ENCODE data around the gene MUL1. TPM values are rescaled to one million over a fixed set of nuclear protein-coding genes. Genes with fewer than 3 reads are reported as not detected.

Gene MUL1, protein sequence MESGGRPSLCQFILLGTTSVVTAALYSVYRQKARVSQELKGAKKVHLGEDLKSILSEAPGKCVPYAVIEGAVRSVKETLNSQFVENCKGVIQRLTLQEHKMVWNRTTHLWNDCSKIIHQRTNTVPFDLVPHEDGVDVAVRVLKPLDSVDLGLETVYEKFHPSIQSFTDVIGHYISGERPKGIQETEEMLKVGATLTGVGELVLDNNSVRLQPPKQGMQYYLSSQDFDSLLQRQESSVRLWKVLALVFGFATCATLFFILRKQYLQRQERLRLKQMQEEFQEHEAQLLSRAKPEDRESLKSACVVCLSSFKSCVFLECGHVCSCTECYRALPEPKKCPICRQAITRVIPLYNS
- total RNA-seq (16.6 TPM), polyA plus RNA-seq (ENCODE audit: insufficient read depth in 1 of 8, insufficient read length in 8 of 8, low replicate concordance in 1 of 8) (10 to 100 TPM; 18.6 to 24.4 (median 21.2) TPM)
- long read RNA-seq, donor 1, partial matches to known transcripts, result 0 of 3 reads
- long read RNA-seq, donor 1, other reads (novel, unspliced or antisense), result 0 of 3 reads
- long read RNA-seq, donor 2, partial matches to known transcripts, result 0 of 1 reads
- long read RNA-seq, donor 2, other reads (novel, unspliced or antisense), result 0 of 1 reads
- long read RNA-seq, donor 3, transcript MUL1-201 (4 exons, 2,438 nt), result major isoform, 10 of 10 reads
- long read RNA-seq, donor 3, partial matches to known transcripts, result 0 of 10 reads
- long read RNA-seq, donor 3, other reads (novel, unspliced or antisense), result 0 of 10 reads
- long read RNA-seq, donor 4, transcript MUL1-201 (4 exons, 2,438 nt), result major isoform, 9 of 9 reads
- long read RNA-seq, donor 4, partial matches to known transcripts, result 0 of 9 reads
- long read RNA-seq, donor 4, other reads (novel, unspliced or antisense), result 0 of 9 reads
- long read RNA-seq, donor 5, transcript MUL1-201 (4 exons, 2,438 nt), result major isoform, 13 of 13 reads
- long read RNA-seq, donor 5, partial matches to known transcripts, result 0 of 13 reads
- long read RNA-seq, donor 5, other reads (novel, unspliced or antisense), result 0 of 13 reads
- long read RNA-seq, donor 6, transcript MUL1-201 (4 exons, 2,438 nt), result major isoform, 17 of 17 reads
- long read RNA-seq, donor 6, partial matches to known transcripts, result 0 of 17 reads
- long read RNA-seq, donor 6, other reads (novel, unspliced or antisense), result 0 of 17 reads
- long read RNA-seq, donor 7, transcript MUL1-201 (4 exons, 2,438 nt), result major isoform, 11 of 11 reads
- long read RNA-seq, donor 7, partial matches to known transcripts, result 0 of 11 reads
- long read RNA-seq, donor 7, other reads (novel, unspliced or antisense), result 0 of 11 reads
- long read RNA-seq, donor 8, partial matches to known transcripts, result 0 of 4 reads
- long read RNA-seq, donor 8, other reads (novel, unspliced or antisense), result 0 of 4 reads
- long read RNA-seq, donor 9, partial matches to known transcripts, result 0 of 4 reads
- long read RNA-seq, donor 9, other reads (novel, unspliced or antisense), result 0 of 4 reads
- long read RNA-seq, donor 10, transcript MUL1-201 (4 exons, 2,438 nt), result major isoform, 14 of 14 reads
- long read RNA-seq, donor 10, partial matches to known transcripts, result 0 of 14 reads
- long read RNA-seq, donor 10, other reads (novel, unspliced or antisense), result 0 of 14 reads
- long read RNA-seq, donor 11, transcript MUL1-201 (4 exons, 2,438 nt), result major isoform, 9 of 9 reads
- long read RNA-seq, donor 11, partial matches to known transcripts, result 0 of 9 reads
- long read RNA-seq, donor 11, other reads (novel, unspliced or antisense), result 0 of 9 reads

DNA sequence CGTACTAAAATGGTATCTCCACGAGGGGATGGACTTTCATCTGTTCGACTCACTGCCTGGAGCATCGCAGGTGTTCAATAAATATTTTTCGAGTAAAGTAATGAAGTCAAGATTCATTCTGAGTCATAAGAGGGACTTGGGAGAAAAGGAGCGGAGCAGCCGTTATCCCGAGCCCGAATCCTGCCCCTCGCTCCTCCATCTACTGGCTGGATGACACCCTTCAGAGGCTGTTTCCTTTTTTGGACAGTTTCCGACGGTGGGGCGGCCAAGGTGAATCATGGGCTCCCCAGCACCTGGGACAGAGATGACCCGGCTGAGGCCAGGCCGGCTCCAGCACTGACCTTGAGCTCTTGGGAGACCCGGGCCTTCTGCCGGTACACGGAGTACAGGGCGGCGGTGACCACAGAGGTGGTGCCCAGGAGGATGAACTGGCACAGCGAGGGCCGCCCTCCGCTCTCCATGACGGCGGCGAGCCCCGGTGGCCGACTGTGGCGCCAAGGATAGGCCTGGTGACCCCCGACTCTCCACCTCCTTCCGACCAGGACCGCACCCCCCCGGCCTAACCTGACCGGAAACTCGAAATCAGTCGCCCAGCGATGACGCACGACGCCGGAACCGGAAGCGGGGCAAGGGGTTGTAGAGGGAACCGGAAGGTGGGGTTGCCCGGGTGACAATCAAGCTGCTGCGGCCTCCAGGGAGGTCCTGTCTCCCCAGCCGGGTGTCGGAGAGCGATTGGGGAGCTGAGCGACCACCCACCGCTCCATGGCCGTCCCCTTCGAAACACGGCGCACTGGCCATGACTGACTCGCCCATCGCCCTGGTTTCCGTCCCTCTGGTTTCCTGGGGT lies at the start of gene MUL1:
Gene MUL1, minus strand, starts transcription at position 588 of the 847 bp plus-strand sequence. Its CDS starts 127 bp downstream, at position 461.
- under 1% methylated on average over 43 of the region's 58 CpGs for WGBS (ENCODE audit: insufficient coverage)
- Histone ChIP-seq H3K27ac (ENCODE audit: low read length) (peak within 1 kb of the TSS; percentile 80), H3K27me3 (ENCODE audit: control insufficient read depth, insufficient read depth, low read length) (peaks cover 3% of the 10 kb centered on the region), H3K36me3 (ENCODE audit: control insufficient read depth, insufficient read depth, low read length) (peaks cover 19% of the 10 kb centered on the region), H3K4me1 (ENCODE audit: control insufficient read depth, insufficient read depth, low read length) (peaks cover 11% of the 10 kb centered on the region), H3K9me3 (replicated peaks; ENCODE audit: control insufficient read depth, low read depth, low read length) (no peaks in the 10 kb centered on the region), H3K4me3 (ENCODE audit: low read length) (peak within 1 kb of the TSS; percentile 82)
- DNase-seq, result peak; percentile 98

DNA sequence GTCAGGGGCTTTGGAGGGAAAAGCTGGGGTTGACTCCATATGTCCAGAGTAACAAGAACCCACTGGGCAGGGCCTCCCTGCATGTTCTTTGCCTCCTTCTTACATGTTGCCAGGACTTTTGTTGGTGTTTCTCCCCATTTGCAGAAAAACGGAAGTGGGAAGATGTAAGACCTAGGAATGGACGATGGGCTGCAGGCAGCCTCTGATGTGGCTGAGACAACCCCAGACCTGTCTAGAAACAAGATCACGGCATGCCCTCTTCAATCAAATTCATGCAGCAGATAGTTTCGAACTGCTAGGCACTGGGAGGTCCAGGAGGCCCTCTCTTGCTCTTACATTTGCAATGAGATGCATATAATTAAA lies 47.8 kb upstream of the MUL1 start:
- 53% methylated on average over 2 of the region's 4 CpGs for WGBS (ENCODE audit: insufficient coverage)
- Histone ChIP-seq H3K4me3 (ENCODE audit: low read length) (no peak overlapping the region), H3K9me3 (replicated peaks; ENCODE audit: control insufficient read depth, low read depth, low read length) (no peaks in the 10 kb centered on the region), H3K27me3 (ENCODE audit: control insufficient read depth, insufficient read depth, low read length) (peaks cover 54% of the 10 kb centered on the region), H3K27ac (ENCODE audit: low read length) (no peak overlapping the region), H3K36me3 (ENCODE audit: control insufficient read depth, insufficient read depth, low read length) (no peaks in the 10 kb centered on the region), H3K4me1 (ENCODE audit: control insufficient read depth, insufficient read depth, low read length) (peaks cover 17% of the 10 kb centered on the region)
- no peak for DNase-seq

DNA sequence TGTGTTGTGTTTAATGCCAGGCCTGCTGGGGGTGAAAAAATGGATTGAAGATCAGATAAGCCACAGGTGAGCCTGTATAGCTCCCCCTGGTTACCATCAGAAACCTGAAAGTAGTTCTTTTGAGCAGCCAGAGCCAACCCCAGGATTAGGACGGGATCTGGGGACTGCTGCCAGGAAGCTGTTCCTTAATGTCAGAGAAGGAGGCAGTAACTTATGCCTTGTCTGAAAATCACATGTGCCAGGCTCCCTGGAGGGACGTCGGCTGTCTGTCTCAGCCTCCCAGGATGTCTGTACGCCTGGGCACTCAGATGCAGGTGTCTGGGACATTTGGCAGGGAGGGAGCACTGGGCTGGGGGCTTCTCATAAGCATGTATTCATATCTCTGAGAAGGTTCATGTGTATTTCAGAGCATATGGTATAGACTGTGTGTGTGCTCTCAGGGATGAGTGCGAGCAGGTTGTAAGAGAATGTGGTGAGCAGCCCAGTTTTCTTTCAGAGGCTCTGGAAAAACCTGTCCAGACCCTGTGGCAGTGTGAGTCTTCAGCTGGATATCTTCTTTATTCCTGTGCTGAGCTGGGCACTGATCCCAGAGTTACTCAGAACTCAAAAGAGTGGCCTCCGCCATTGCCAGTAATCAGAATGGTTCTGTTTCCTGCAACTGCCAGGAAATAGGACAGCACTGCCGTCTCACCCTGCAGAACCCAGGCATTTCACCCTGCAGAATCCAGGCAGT lies 47.2 kb upstream of the MUL1 start:
- no peak overlapping the region for H3K4me3 ChIP-seq (ENCODE audit: low read length)
- WGBS (ENCODE audit: insufficient coverage), result 39% methylated on average over 5 of the region's 7 CpGs
- peaks cover 17% of the 10 kb centered on the region for H3K4me1 ChIP-seq (ENCODE audit: control insufficient read depth, insufficient read depth, low read length)
- H3K27me3 ChIP-seq (ENCODE audit: control insufficient read depth, insufficient read depth, low read length), result peaks cover 54% of the 10 kb centered on the region
- no peak overlapping the region for H3K27ac ChIP-seq (ENCODE audit: low read length)
- H3K36me3 ChIP-seq (ENCODE audit: control insufficient read depth, insufficient read depth, low read length), result no peaks in the 10 kb centered on the region
- H3K9me3 ChIP-seq (replicated peaks; ENCODE audit: control insufficient read depth, low read depth, low read length), result no peaks in the 10 kb centered on the region
- peak; percentile 80 for DNase-seq

DNA sequence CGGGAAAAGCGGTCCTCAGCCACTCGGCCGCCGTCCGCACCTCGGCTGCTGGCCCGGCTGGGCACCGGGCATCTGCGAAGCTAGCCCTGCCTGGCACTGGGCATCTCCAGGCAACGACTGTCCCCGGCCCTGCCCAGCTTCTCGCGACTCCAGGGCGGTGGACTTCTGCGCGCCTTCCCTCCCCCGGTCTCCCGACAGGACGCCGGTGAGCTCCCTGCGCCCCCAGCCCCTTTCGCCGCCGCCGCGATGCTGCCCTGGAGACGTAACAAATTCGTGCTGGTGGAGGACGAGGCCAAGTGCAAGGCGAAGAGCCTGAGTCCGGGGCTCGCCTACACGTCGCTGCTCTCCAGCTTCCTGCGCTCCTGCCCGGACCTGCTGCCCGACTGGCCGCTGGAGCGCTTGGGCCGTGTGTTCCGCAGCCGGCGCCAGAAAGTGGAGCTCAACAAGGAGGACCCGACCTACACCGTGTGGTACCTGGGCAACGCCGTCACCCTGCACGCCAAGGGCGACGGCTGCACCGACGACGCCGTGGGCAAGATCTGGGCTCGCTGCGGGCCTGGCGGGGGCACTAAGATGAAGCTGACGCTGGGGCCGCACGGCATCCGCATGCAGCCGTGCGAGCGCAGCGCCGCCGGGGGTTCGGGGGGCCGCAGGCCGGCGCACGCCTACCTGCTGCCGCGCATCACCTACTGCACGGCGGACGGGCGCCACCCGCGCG lies 44.9 kb upstream of the MUL1 start:
- Histone ChIP-seq H3K27me3 (ENCODE audit: control insufficient read depth, insufficient read depth, low read length) (peaks cover 61% of the 10 kb centered on the region), H3K27ac (ENCODE audit: low read length) (peak overlapping the region; percentile 13), H3K4me1 (ENCODE audit: control insufficient read depth, insufficient read depth, low read length) (peaks cover 17% of the 10 kb centered on the region), H3K36me3 (ENCODE audit: control insufficient read depth, insufficient read depth, low read length) (no peaks in the 10 kb centered on the region), H3K9me3 (replicated peaks; ENCODE audit: control insufficient read depth, low read depth, low read length) (no peaks in the 10 kb centered on the region), H3K4me3 (ENCODE audit: low read length) (peak overlapping the region; percentile 49)
- no peak for DNase-seq
- under 1% methylated on average over 82 of the region's 82 CpGs for WGBS (ENCODE audit: insufficient coverage)

DNA sequence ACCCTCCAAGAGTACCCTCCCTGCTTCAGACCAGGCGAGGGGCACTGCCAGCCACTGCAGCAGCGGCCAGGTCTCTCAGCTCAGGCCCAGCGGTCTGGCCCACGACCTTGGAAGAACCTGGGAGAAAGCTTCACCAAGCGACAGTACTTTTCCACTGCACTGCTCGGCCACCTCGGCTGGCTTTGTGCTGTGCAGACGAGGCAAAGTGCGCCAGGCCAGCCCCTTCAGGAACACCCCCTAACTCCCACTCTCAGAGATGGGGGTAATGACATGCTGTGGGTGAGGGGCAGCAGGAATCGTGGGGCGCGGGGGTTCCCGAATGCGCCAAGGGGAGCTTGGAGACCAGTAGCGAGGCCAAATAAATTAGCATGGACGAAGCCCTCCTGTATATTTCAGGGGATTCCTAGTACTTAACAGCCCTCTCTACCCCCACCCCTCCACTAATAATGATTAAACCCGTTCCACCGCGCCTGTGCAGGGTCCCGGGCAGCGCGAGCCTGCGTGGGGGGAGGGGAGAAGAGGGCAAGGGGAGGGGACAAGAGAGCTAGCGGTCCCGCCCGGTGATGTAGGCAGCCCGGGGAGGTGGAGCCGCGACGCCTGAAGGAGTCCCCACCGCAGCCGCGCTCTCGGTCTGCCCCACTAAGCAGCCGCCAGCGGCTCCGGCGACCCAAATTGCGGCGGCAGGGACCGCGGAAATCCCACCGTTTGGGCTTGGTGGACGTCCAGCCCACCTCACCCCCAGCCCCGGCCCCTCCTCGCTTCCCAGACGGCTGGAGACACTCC lies 44.2 kb upstream of the MUL1 start, which contains the start of gene FAM43B:
Gene FAM43B, plus strand, starts transcription at position 629 of the 783 bp plus-strand sequence. CDS start 401 bp downstream, outside the sequence.
- H3K27ac ChIP-seq (ENCODE audit: low read length), result peak within 1 kb of the TSS; percentile 69
- H3K4me1 ChIP-seq (ENCODE audit: control insufficient read depth, insufficient read depth, low read length), result peaks cover 17% of the 10 kb centered on the region
- peak within 1 kb of the TSS; percentile 49 for H3K4me3 ChIP-seq (ENCODE audit: low read length)
- H3K36me3 ChIP-seq (ENCODE audit: control insufficient read depth, insufficient read depth, low read length), result no peaks in the 10 kb centered on the region
- H3K27me3 ChIP-seq (ENCODE audit: control insufficient read depth, insufficient read depth, low read length), result peaks cover 58% of the 10 kb centered on the region
- 2% methylated on average over 34 of the region's 47 CpGs for WGBS (ENCODE audit: insufficient coverage)
- H3K9me3 ChIP-seq (replicated peaks; ENCODE audit: control insufficient read depth, low read depth, low read length), result no peaks in the 10 kb centered on the region
- peak; percentile 92 for DNase-seq

DNA sequence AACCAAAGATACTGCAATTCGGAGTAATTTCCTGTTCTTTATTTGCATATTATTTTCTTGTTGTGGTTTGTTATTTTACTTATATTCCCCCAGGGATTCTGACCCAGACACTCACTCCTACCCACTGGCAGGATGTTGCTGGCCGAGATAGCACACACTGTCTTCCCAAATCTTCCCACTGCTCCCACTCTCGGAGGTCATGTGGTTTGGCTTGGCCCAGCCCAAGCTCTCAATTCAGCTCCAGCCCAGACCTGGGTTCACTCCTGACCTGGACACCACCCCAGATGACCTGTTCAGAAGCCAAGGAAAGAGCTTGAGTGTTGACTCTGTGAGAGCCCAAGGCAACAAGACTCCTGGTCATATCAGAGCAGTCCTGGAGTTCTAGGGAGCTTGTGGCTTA lies 43.2 kb upstream of the MUL1 start:
- H3K9me3 ChIP-seq (replicated peaks; ENCODE audit: control insufficient read depth, low read depth, low read length), result no peaks in the 10 kb centered on the region
- peaks cover 53% of the 10 kb centered on the region for H3K27me3 ChIP-seq (ENCODE audit: control insufficient read depth, insufficient read depth, low read length)
- no peak overlapping the region for H3K4me3 ChIP-seq (ENCODE audit: low read length)
- peaks cover 17% of the 10 kb centered on the region for H3K4me1 ChIP-seq (ENCODE audit: control insufficient read depth, insufficient read depth, low read length)
- 32% methylated on average over 2 of the region's 3 CpGs for WGBS (ENCODE audit: insufficient coverage)
- DNase-seq, result peak; percentile 36
- H3K36me3 ChIP-seq (ENCODE audit: control insufficient read depth, insufficient read depth, low read length), result no peaks in the 10 kb centered on the region
- H3K27ac ChIP-seq (ENCODE audit: low read length), result no peak overlapping the region

DNA sequence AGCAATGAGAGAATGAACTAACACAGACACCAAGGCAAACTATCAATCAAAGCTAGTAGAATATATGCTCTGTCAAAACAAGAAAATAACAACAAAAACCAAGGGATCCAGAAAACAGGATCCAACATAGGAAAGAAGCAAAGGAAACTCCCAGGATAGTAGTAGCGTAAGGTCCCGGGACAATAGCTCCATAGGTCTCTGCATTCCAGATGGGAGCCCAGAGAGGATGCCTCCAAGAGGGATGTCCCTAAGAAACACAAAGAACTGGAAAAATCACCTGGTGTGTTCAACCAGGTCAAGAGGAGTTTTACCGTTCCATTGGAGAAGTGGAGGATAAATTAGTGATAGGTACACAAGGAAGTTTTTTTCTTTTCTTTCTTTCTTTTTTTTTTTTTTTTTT lies 38.7 kb upstream of the MUL1 start:
- 79% methylated on average over 2 of the region's 3 CpGs for WGBS (ENCODE audit: insufficient coverage)
- Histone ChIP-seq H3K4me1 (ENCODE audit: control insufficient read depth, insufficient read depth, low read length) (peaks cover 1% of the 10 kb centered on the region), H3K36me3 (ENCODE audit: control insufficient read depth, insufficient read depth, low read length) (no peaks in the 10 kb centered on the region), H3K9me3 (replicated peaks; ENCODE audit: control insufficient read depth, low read depth, low read length) (no peaks in the 10 kb centered on the region), H3K27me3 (ENCODE audit: control insufficient read depth, insufficient read depth, low read length) (peaks cover 26% of the 10 kb centered on the region), H3K4me3 (ENCODE audit: low read length) (no peak overlapping the region), H3K27ac (ENCODE audit: low read length) (no peak overlapping the region)
- DNase-seq, result no peak

Data from muscle of leg (tissue), 16 donors.